ENCODE data around the gene GIT2. TPM values are rescaled to one million over a fixed set of nuclear protein-coding genes. Genes with fewer than 3 reads are reported as not detected.

The GIT2 gene, protein sequence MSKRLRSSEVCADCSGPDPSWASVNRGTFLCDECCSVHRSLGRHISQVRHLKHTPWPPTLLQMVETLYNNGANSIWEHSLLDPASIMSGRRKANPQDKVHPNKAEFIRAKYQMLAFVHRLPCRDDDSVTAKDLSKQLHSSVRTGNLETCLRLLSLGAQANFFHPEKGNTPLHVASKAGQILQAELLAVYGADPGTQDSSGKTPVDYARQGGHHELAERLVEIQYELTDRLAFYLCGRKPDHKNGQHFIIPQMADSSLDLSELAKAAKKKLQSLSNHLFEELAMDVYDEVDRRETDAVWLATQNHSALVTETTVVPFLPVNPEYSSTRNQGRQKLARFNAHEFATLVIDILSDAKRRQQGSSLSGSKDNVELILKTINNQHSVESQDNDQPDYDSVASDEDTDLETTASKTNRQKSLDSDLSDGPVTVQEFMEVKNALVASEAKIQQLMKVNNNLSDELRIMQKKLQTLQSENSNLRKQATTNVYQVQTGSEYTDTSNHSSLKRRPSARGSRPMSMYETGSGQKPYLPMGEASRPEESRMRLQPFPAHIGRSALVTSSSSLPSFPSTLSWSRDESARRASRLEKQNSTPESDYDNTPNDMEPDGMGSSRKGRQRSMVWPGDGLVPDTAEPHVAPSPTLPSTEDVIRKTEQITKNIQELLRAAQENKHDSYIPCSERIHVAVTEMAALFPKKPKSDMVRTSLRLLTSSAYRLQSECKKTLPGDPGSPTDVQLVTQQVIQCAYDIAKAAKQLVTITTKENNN
- total RNA-seq (2021): 27.2 and 36.7 TPM in 2 replicates
- Bru-seq, nascent RNA: percentile 67 among the genes with signal in this experiment
- BruChase-seq, experiment 1, labeled RNA remaining after a 2-hour chase: percentile 74 among the genes with signal in this experiment
- percentile 67 among the genes with signal in this experiment for BruChase-seq, experiment 2, labeled RNA remaining after a 6-hour chase
- long read RNA-seq, full-length matches to known transcripts: 22 of 44 reads
- long read RNA-seq, partial matches to known transcripts: 3 of 44 reads
- long read RNA-seq, other reads (novel, unspliced or antisense): 19 of 44 reads

GRCh38 chr12:109995686-109996482 lies at the start of gene GIT2:
Gene GIT2, minus strand, starts transcription at chr12:109996368. Its CDS starts 144 bp downstream, at chr12:109996224.
- Histone ChIP-seq H3F3A (ENCODE audit: insufficient read depth, low read depth) (0 out of 2 replicates have a peak, but pooled peaks cover 4% of the 10 kb centered on the region), H3K4me3 (peak within 1 kb of the TSS; percentile 98), H3K9me3 (ENCODE audit: insufficient read depth, low read depth) (no peaks in the 10 kb centered on the region), H2AFZ (peak within 1 kb of the TSS; percentile 97), H3K27ac (no peak within 1 kb of the TSS), H4K20me1 (ENCODE audit: insufficient read depth) (no peaks in the 10 kb centered on the region), H3K4me2 (peak within 1 kb of the TSS; percentile 98), H3K36me3 (ENCODE audit: low read depth) (no peaks in the 10 kb centered on the region), H3K79me2 (ENCODE audit: low read depth) (peaks cover 46% of the 10 kb centered on the region), H3K4me1 (replicated peaks; ENCODE audit: insufficient read depth) (peaks cover 28% of the 10 kb centered on the region), H3K9me2 (ENCODE audit: insufficient read depth) (no peaks in the 10 kb centered on the region), H3K27me3 (ENCODE audit: insufficient read depth, low read depth) (no peaks in the 10 kb centered on the region)
- no TSS peak for BruUV-seq (replicated peaks)
- intact Hi-C loops (cut with micrococcal nuclease; ENCODE audit: unreplicated experiment): no loop called here
- POLR2A ChIA-PET (ENCODE audit: unreplicated experiment): no interaction called here
- no peak for TF ChIP-seq EZH2 (IDR thresholded peaks at IDR 0.05; ENCODE audit: low read depth)
- TF ChIP-seq, protein P1, sequence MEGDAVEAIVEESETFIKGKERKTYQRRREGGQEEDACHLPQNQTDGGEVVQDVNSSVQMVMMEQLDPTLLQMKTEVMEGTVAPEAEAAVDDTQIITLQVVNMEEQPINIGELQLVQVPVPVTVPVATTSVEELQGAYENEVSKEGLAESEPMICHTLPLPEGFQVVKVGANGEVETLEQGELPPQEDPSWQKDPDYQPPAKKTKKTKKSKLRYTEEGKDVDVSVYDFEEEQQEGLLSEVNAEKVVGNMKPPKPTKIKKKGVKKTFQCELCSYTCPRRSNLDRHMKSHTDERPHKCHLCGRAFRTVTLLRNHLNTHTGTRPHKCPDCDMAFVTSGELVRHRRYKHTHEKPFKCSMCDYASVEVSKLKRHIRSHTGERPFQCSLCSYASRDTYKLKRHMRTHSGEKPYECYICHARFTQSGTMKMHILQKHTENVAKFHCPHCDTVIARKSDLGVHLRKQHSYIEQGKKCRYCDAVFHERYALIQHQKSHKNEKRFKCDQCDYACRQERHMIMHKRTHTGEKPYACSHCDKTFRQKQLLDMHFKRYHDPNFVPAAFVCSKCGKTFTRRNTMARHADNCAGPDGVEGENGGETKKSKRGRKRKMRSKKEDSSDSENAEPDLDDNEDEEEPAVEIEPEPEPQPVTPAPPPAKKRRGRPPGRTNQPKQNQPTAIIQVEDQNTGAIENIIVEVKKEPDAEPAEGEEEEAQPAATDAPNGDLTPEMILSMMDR (conservative IDR thresholded peaks at IDR 0.05): no peak
- DNase-seq: peak; percentile 81 to 88
- CTCF ChIA-PET: interaction anchor here (0.6 to 2.2 kb wide), 2 partner anchors 43 to 47 kb away, joined by 3 to 5 read pairs; no protein-coding TSS in a partner anchor

DNA sequence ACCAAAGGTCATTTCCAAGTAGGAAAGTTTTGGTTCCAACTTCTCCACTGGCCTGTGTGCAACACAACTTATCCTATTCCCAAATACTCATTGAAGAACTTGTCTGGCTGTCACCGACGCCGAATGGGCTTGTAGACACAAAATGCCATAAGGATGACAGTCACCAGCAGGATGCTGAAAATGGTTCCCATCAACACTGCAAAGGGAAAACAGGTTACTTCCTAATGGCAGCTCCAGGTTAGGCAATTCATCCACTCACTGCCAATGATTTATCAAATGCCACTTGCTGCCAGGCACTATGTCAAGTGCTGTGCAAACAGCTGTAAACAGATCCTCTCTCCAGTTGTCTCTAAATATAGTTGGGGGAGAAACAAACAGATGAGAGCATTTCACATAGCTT lies 46.1 kb upstream of the GIT2 start:
- H3K4me2 ChIP-seq: no peak overlapping the region
- H3K36me3 ChIP-seq (ENCODE audit: low read depth): no peaks in the 10 kb centered on the region
- H2AFZ ChIP-seq: no peak overlapping the region
- DNase-seq: no peak
- intact Hi-C loops (cut with micrococcal nuclease; ENCODE audit: unreplicated experiment): no loop called here
- H3K9me3 ChIP-seq (ENCODE audit: insufficient read depth, low read depth): no peaks in the 10 kb centered on the region
- TF ChIP-seq, protein P1 (conservative IDR thresholded peaks at IDR 0.05): no peak
- no peak for TF ChIP-seq EZH2 (IDR thresholded peaks at IDR 0.05; ENCODE audit: low read depth)
- no peak overlapping the region for H3K4me3 ChIP-seq
- no peaks in the 10 kb centered on the region; the same call in 1 of the 2 replicates for H4K20me1 ChIP-seq (ENCODE audit: insufficient read depth)
- ChIA-PET CTCF (interaction anchor here (0.7 kb wide), 1 partner anchor 9 kb away, joined by 3 read pairs; no protein-coding TSS in a partner anchor), POLR2A (ENCODE audit: unreplicated experiment) (no interaction called here)
- H3K79me2 ChIP-seq (ENCODE audit: low read depth): peaks cover 48% of the 10 kb centered on the region
- no TSS peak for BruUV-seq (replicated peaks)
- no peaks in the 10 kb centered on the region for H3K9me2 ChIP-seq (ENCODE audit: insufficient read depth)
- no peaks in the 10 kb centered on the region for H3K27me3 ChIP-seq (ENCODE audit: insufficient read depth, low read depth)
- H3K4me1 ChIP-seq (replicated peaks; ENCODE audit: insufficient read depth): peaks cover 43% of the 10 kb centered on the region
- no peak overlapping the region for H3K27ac ChIP-seq
- peaks cover 51% of the 10 kb centered on the region for H3F3A ChIP-seq (ENCODE audit: insufficient read depth, low read depth)
